Kidney capillary endothelial cell (primary cell): ENCODE results near the gene NAA11.
"Not testable (repeated sequence)": the region's sequence is repeated elsewhere in the genome, so short reads cannot be mapped to it uniquely, and the experiment has no call there.

Experiments used
- DNase-seq: peaks from one replicate; pipeline ENCODE4 v3.0.0-alpha.2; 2018; ENCODE audit warnings: low spot score

The NAA11 gene

DNA sequence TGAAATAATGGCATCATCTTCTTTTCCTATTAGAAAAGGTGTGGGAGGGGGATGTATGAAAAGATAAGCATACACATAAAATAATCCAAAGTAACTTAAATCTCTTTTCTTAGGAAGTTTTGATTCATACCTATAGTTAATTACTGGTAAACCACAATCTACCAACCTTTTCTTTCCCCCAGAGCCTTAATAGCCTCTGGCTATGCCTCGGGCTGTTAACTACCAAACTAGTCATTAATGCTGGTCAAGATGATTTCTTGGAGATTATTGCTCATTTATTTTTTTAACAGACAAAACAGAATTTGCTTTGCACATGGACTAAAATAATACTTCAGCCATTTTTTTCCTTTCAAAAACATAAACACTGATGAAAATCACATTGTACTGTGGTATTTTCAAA lies 16.9 kb downstream of the NAA11 start:
- DNase-seq = no peak

DNA sequence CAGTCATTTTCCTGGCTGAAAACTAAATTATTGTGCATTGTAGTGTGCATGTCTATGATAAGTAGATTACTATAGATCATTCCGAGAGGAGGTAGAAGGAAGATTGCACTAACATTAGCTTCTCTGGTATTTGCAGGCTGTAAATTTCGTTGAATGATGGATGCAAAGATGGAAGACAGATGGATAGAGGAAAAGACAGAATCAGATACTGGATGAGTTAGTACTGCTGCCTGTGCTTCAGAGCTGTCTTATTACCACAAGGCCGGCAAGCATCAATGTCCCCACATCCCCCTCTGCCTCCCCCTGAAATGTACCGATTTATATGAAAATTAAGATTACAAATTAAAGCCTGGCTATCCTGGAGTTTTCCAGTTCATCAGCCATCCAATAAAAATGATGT lies 17.7 kb downstream of the NAA11 start:
- no peak for DNase-seq

DNA sequence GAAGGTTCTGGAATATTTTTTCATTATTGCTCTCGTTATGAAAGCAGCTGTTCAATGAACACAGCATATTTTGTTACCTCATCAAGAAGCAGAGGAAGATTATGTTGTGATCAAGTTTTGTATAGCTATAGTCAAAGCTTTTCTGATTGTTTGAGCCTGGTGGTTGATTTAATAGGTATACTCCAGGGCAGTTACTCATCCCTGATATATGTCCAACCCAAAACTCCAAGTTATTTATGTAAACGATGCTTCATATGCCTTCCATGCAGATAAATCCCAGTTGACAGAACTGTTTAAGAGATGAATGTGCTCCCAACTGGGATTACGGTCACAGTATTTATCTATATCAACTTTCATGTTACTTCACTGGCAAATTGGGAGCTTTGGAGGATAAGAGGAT lies 19.1 kb downstream of the NAA11 start:
- DNase-seq = no peak

DNA sequence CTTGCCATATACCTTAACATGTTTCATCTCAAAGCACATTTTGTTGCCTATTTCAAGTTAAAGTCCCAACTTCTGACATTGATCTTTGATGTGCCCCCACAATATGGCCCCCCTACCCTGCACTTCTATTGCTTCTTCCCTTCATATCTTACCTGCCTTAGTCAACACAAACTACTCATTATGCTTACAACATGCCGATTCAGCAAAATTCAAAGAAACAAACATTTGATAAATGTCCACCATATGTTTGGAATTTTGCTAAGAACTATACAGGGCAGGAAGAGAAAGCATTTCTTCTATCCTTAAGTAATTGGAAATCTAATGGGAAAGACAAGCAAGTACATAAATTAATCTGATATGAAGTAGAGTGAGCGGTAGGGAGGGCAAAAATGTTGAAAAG lies 25.6 kb downstream of the NAA11 start:
- DNase-seq = no peak

DNA sequence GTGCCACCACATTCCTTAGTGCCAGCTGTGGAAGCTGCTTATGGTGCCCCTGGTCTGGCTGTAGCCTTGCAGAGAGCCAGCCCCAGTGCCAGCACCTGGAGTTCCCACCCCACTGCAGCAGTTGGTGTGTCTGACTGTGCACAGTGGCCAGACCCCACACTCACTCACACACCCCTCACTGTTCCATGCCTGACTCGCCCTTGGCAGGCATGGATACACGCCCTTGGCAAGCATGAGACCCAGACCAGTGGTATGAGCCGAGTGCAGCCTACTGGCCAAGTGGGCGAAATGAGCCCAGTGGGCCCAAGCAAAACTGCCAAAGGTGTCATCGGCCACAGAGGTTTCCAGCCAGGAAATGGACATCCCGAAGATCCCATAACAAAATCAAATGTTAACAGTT lies 27.4 kb downstream of the NAA11 start:
- DNase-seq = no peak

DNA sequence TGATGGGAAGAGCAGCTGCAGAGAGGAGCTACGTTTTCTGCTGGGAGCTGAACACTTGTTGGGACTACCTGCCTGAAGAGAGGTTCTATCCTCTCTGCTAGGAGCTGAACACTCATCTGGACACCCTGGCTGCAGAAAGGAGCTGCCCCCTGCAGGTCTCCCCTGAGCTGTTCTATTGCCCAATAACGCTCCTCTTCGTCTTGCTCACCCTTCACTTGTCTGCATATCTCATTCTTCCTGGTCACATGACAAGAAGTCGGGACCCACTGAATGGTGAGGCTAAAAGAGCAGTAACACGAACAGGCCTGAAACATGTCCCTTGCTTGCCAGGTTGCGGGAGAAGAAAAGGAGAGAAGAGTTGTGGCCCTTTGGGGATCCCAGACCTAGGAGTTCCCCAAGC lies 27.8 kb downstream of the NAA11 start:
- no peak for DNase-seq

DNA sequence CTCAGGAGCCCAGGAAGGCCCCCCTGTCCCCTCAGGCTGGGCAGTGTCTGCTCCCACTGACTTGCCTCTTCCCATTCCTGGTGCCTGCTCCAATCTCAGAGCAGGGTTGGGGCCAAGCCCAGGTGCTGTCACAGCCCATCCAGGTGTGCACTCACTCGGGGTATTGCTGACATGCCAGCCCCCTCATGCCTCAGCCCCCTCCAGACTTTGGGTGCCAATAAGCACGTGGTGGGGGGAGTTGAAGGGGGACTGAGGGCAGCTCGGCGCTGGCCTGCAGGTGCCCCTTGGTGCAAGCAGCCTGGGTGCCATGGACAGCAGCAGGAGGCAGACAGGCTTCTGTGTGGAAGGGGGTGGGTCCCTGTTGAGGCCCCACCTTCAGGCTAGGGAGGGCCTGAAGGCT lies 28.4 kb downstream of the NAA11 start:
- no peak for DNase-seq

DNA sequence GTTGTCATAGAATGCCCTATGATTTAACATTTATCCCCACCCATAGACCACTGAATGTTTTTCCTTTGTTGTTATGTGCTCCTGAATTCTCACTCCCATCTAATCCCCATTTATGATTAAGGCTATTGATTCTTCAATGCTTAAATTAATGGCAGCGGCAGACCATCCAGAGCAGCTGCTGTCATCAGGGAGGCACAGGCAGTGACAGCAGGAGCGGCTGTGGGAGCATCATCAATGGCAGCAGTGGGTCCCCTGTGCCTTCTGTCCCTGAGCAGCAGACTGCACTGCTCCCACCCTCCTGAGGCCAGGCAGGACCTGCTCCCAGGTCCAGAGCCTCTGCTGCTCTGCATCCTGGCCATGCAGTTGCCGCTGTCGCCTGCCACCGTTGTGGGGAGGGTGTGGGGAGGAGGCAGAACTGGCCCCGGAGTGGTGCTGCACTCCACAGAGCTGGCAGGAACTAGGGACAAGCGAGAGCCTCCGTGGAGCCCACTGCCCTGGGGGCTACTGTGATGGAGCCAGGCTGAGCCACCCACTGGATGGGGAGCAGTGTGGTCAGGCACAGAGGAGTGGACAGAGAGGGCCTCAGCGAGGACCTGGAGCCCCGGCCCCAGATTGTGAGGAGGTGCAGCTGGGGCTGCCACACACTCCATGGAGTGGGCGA lies 29.0 kb downstream of the NAA11 start:
- no peak for DNase-seq

DNA sequence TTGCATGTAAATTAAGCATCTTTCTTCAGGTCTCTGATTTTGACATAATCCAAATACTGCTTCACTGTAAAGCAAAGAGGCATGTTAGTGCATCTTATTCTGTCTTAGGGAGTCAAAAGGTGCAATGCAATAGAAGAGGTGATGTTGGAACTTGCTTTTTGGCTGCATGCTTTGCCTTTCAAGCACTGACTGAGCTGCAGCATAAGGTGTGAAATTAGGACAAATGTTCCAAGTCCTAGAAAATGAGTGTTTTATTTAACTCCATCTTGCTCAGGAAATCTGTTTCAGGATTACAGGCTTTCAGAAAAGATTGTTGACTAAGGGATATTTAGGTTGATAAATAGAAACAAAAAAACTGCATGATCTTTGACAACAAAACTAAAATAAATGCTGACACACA lies 30.8 kb downstream of the NAA11 start:
- no peak for DNase-seq

DNA sequence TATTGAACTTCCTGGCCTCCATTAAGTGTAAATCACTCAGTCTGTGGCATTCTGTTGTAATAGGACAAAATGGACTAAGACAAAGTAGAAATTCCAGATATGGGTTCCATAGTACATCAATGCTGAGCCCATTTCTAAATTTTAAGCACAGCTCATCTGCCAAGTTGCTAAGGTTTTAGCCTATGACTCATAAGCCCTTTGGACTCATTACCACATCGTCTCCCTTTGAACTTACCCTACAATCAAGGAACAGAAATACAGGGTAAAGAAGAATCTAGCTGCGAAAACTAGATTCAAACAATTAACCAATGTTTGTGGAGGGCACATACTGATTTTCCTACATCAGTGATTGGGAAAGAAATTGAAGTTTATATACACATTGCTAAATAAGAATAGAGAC lies 31.8 kb downstream of the NAA11 start:
- DNase-seq = no peak

DNA sequence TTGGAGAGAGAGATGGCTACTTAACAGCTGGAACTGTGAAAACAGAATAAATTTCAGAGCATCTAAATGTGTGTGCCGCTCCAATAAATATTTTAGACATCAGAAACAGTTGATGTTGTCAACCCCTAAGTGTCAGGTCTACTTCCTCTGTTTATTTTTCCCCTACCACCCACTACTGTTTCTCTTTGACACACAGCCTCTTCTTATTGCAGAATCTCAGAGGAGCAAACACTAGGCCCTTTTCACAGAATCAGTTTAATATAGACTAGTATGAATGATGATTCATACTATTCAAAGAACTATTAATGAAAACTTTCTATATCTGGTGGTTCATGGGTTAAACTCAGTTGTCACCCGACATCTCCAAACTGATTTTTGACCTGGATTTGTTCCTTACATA lies 33.9 kb downstream of the NAA11 start:
- no peak for DNase-seq

DNA sequence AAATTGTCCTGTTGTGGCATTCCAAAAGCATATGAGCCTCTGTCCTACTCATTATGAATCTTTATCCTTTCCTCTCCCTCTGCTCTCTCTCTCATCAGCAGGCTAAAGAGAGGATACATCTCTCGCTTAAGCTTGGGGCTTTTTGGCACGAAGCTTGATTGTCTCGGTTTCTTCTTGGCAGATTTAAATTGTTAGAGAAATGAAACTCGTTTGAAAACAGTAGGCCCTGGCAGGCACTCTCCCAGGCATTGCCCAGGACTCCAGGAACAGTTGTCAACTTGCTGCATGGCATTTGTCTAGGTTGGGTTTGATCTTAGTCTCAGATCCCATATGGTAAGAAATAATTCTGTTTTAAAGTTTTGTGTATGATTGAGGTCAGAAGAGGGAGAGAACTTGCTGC lies 35.5 kb downstream of the NAA11 start:
- DNase-seq = no peak

DNA sequence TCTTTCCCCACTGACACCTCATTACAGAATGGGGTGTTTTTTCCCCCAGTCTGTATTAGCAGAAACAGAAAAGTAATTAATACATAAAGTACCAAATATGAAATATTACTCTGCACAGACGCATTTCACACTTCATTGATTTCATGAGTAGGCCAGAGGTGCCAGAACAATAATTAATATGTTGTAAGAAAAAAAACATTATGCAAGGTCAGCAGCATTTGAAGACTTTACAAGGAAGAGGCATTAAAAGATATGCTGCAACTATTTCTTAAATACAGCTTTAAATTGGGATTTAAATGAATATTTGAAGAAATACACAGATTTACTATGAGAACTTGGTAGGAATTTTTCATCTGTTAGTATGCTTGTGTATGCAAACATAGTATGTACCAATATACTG lies 37.7 kb downstream of the NAA11 start:
- DNase-seq = no peak

DNA sequence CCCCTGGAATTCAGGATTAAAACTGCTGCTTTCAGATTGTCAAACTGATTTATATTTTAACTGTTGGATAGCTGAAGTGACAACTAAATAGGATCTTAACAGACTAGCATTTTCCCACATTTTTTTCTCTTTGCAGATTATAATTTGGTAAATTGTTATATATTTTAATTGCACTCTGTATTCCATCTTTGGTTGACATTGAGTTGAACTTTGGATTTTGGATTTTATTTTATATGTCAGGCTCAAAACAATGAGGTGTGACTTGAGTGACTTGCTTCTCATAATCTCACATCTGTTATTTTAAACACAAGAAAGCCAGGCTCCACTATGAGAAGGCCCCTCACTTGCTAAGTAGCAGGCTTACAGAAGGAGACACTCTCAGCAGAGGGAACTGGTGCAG lies 38.1 kb downstream of the NAA11 start:
- DNase-seq = no peak

DNA sequence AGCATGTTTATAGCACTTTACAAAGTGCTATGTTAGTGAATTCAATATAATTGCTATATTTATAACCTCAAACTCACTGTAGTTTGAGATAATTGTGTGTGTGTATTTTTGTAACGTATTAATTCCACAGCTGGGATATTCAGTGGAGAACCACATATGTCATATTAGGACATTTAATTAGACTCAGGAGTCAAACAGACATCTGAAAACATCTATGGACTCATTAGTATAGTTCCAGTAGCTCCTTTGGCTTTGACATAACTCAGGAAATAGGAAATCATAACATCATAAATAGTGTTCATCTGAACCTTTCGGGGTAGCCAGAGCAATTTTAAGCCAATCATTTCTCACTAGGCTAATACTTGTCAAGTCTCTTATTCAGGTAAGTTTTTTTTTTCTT lies 38.8 kb downstream of the NAA11 start:
- no peak for DNase-seq

DNA sequence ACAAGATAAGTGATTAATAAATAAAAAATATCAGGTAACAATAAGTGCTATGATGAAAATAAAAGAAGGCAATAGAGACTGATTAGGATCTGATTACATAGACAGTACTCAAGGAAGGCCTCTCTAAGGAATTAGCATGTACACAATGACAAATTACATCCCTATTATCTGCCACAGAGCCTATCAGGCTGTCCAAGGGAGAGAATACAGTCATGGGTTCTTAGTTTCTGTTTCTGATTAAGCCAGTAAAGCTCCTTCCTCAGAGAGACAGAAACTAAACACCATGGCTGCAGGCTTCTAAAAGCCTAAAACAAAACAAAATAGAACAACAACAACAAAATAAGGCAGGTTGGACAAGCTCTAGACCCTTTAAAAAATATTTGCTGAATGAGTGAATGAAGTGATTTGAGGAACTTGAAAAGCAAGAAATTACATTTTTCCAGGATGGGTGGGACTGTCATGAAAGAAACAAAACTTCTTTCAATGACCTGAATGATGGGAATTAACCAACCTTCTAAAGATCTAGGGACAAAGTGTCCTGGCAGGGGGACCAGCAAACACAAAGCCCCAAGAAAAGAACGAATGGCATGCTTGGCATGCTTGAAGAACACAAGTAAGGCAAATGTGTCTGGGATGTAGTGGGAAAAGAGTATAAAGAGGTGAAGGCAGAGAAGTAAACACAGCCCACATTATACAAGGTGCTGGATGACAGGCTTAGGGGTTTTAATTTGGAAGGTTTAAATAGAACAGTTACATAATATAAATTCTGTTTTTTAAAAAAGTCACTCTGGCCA lies 44.1 kb downstream of the NAA11 start:
- no peak for DNase-seq

DNA sequence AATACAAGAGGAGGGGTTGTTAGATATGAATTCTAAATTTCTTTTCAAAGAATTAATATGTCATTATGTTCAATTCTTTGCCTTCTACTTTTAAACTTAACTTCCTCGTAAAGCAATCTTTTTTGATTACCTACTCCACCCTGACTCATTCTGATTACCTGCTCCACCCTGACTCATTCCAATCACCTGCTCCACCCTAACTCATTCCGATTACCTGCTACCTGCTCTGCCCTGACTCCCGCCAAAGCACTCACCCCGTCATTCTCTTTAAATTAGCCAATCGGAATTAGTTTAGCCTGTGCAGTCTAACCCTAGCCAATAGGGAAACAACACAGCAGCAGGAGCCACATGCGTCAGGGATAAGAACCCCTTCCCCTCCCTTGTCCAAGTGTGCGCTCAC lies 48.4 kb downstream of the NAA11 start:
- DNase-seq = not testable (repeated sequence)

DNA sequence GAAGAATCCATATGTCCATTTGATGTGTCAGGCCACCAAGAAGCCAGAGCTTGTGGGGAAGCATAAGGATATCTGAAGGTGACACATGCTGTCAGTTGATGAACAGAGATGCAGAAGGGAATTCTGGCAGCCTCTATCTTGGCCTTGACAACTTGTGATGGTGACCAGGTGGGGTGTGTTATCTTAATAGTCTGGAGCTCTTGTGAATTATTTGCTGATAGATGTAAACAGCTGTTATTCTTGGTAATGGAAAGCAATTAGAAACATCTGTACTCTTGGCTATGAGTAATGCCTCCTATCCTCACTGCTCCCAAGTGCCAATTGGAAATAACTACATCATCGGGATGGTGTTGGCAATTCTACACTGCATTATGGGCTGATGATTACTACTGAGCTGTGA lies 51.9 kb downstream of the NAA11 start:
- no peak for DNase-seq

DNA sequence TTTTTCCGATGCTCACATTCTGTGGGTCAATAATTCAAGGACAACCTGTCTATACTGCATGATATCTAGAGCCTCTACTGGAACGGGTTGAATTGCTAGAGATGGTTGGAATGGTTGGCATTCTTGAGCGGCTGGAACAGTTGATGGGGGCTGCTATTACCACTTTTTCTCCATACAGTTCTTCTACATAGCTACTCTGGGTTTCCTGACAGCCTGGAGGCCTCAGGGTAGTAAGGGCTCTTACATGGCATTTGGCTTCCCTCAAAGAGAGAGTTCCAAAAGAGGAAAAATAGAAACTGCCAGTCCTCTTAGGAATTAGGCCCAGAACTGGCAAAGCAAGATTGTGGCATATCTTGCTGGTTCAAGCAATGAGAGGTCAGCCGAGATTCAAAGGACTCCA lies 53.1 kb downstream of the NAA11 start:
- DNase-seq = no peak

DNA sequence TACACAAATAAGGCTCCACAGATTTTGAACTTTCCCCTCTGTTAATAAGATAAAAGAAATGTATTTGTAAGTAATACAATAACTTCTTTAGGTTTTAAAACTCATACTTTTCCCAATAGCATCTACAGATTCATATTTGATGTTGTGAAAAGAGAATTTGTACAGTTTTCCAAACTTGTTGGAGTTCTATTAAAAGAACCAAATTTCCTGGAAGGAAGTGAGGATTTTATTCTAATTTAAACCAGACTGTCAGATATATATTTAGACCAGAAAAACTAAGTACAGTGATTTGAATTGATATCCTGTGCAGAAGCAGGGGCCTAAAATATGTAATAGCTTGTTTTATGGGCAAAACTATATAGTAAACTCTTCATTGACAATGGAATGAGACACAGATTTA lies 53.7 kb downstream of the NAA11 start:
- DNase-seq = no peak

DNA sequence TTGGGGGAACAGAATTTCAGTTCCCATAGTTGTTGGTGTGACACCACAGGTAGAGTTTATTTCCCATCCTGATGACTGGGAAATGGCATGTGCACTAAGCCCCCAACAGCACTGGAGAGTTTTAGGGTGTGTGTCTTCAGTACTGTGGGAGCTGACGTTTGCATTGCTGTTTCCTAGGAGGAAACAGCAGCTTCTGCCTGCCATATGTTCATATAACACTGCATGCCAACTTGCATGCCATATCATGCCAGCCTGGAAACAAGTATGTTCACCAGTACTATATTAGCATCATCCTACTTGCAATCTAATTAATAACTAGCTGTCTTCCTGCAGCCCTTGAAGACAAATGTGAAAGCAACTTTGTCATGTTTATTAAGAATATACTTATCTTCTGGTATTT lies 58.2 kb downstream of the NAA11 start:
- no peak for DNase-seq
